ENCODE data around the gene MAN2A2.
"Not testable (repeated sequence)": the region's sequence is repeated elsewhere in the genome, so short reads cannot be mapped to it uniquely, and the experiment has no call there.

MAN2A2 gene

GRCh38 chr15:90922712-90923322 is 19.7 kb downstream of the MAN2A2 start:
- 95 to 96% methylated on average over 7 of the region's 7 CpGs for whole genome bisulfite sequencing, 2 experiments
- H3K36me3 ChIP-seq (ENCODE audit: control insufficient read depth, insufficient read depth, low read length); H3K9me3 ChIP-seq (ENCODE audit: control insufficient read depth, low read length); H3K27me3 ChIP-seq (ENCODE audit: control insufficient read depth, insufficient read depth, low read length, poor library complexity, severe bottlenecking); H3K4me3 ChIP-seq (ENCODE audit: insufficient read depth, low read depth, low read length); H3K4me1 ChIP-seq (ENCODE audit: control insufficient read depth, insufficient read depth, low read length); H3K27ac ChIP-seq (ENCODE audit: insufficient read depth, low read depth, low read length, poor library complexity, severe bottlenecking): not testable (repeated sequence)

- Histone ChIP-seq H3K27ac (ENCODE audit: insufficient read depth, low read depth, low read length, poor library complexity, severe bottlenecking) (no peak overlapping the region), H3K4me1 (ENCODE audit: control insufficient read depth, insufficient read depth, low read length) (no peaks in the 10 kb centered on the region), H3K4me3 (ENCODE audit: insufficient read depth, low read depth, low read length) (no peak overlapping the region), H3K27me3 (ENCODE audit: control insufficient read depth, insufficient read depth, low read length, poor library complexity, severe bottlenecking) (no peaks in the 10 kb centered on the region), H3K36me3 (ENCODE audit: control insufficient read depth, insufficient read depth, low read length) (peaks cover 4% of the 10 kb centered on the region), H3K9me3 (ENCODE audit: control insufficient read depth, low read length) (no peaks in the 10 kb centered on the region)
- 84 to 85% methylated on average over 4 to 5 of the region's 5 CpGs for WGBS, 2 experiments
Observed at GRCh38 chr15:90924375-90924774, 21.3 kb downstream of the MAN2A2 start.

GRCh38 chr15:90926766-90927165 is 23.7 kb downstream of the MAN2A2 start:
- not testable (repeated sequence) for H3K9me3 ChIP-seq (ENCODE audit: control insufficient read depth, low read length); H3K4me1 ChIP-seq (ENCODE audit: control insufficient read depth, insufficient read depth, low read length); H3K4me3 ChIP-seq (ENCODE audit: insufficient read depth, low read depth, low read length); H3K36me3 ChIP-seq (ENCODE audit: control insufficient read depth, insufficient read depth, low read length); H3K27ac ChIP-seq (ENCODE audit: insufficient read depth, low read depth, low read length, poor library complexity, severe bottlenecking); H3K27me3 ChIP-seq (ENCODE audit: control insufficient read depth, insufficient read depth, low read length, poor library complexity, severe bottlenecking)
- 94 to 96% methylated on average over 10 of the region's 10 CpGs for WGBS, 2 experiments

- not testable (repeated sequence) for H3K4me3 ChIP-seq (ENCODE audit: insufficient read depth, low read depth, low read length); H3K27ac ChIP-seq (ENCODE audit: insufficient read depth, low read depth, low read length, poor library complexity, severe bottlenecking); H3K4me1 ChIP-seq (ENCODE audit: control insufficient read depth, insufficient read depth, low read length); H3K9me3 ChIP-seq (ENCODE audit: control insufficient read depth, low read length); H3K27me3 ChIP-seq (ENCODE audit: control insufficient read depth, insufficient read depth, low read length, poor library complexity, severe bottlenecking); H3K36me3 ChIP-seq (ENCODE audit: control insufficient read depth, insufficient read depth, low read length)
- WGBS, 2 experiments: 94 to 95% methylated on average over 7 of the region's 7 CpGs
Observed at GRCh38 chr15:90928106-90928505, 25.0 kb downstream of the MAN2A2 start.

GRCh38 chr15:90929246-90930019 is 26.3 kb downstream of the MAN2A2 start:
- peaks cover 16% of the 10 kb centered on the region for H3K27me3 ChIP-seq (ENCODE audit: control insufficient read depth, insufficient read depth, low read length, poor library complexity, severe bottlenecking)
- H3K27ac ChIP-seq (ENCODE audit: insufficient read depth, low read depth, low read length, poor library complexity, severe bottlenecking): no peak overlapping the region
- H3K9me3 ChIP-seq (ENCODE audit: control insufficient read depth, low read length): no peaks in the 10 kb centered on the region
- 95% methylated on average over 20 to 21 of the region's 21 CpGs for WGBS, 2 experiments
- no peaks in the 10 kb centered on the region for H3K36me3 ChIP-seq (ENCODE audit: control insufficient read depth, insufficient read depth, low read length)
- H3K4me3 ChIP-seq (ENCODE audit: insufficient read depth, low read depth, low read length): no peak overlapping the region
- H3K4me1 ChIP-seq (ENCODE audit: control insufficient read depth, insufficient read depth, low read length): no peaks in the 10 kb centered on the region

GRCh38 chr15:90930861-90931574 is 27.9 kb downstream of the MAN2A2 start:
- H3K27ac ChIP-seq (ENCODE audit: insufficient read depth, low read depth, low read length, poor library complexity, severe bottlenecking): no peak overlapping the region
- H3K4me1 ChIP-seq (ENCODE audit: control insufficient read depth, insufficient read depth, low read length): peaks cover 4% of the 10 kb centered on the region
- H3K36me3 ChIP-seq (ENCODE audit: control insufficient read depth, insufficient read depth, low read length): no peaks in the 10 kb centered on the region
- 94 to 96% methylated on average over 15 of the region's 15 CpGs for WGBS, 2 experiments
- H3K9me3 ChIP-seq (ENCODE audit: control insufficient read depth, low read length): no peaks in the 10 kb centered on the region
- H3K4me3 ChIP-seq (ENCODE audit: insufficient read depth, low read depth, low read length): no peak overlapping the region
- peaks cover 16% of the 10 kb centered on the region for H3K27me3 ChIP-seq (ENCODE audit: control insufficient read depth, insufficient read depth, low read length, poor library complexity, severe bottlenecking)

GRCh38 chr15:90931575-90931827 is 28.4 kb downstream of the MAN2A2 start:
- Histone ChIP-seq H3K27me3 (ENCODE audit: control insufficient read depth, insufficient read depth, low read length, poor library complexity, severe bottlenecking) (peaks cover 16% of the 10 kb centered on the region), H3K4me1 (ENCODE audit: control insufficient read depth, insufficient read depth, low read length) (peaks cover 8% of the 10 kb centered on the region), H3K4me3 (ENCODE audit: insufficient read depth, low read depth, low read length) (peak overlapping the region; percentile 55), H3K9me3 (ENCODE audit: control insufficient read depth, low read length) (no peaks in the 10 kb centered on the region), H3K36me3 (ENCODE audit: control insufficient read depth, insufficient read depth, low read length) (no peaks in the 10 kb centered on the region), H3K27ac (ENCODE audit: insufficient read depth, low read depth, low read length, poor library complexity, severe bottlenecking) (no peak overlapping the region)
- WGBS, 2 experiments: 44 to 45% methylated on average over 6 of the region's 6 CpGs

GRCh38 chr15:90931828-90932659 is 28.9 kb downstream of the MAN2A2 start, which contains the start of gene HDDC3:
Gene HDDC3 (minus strand): TSS chr15:90932549. CDS start chr15:90932540, 9 bp downstream.
- Histone ChIP-seq H3K4me3 (ENCODE audit: insufficient read depth, low read depth, low read length) (peak within 1 kb of the TSS; percentile 55), H3K9me3 (ENCODE audit: control insufficient read depth, low read length) (no peaks in the 10 kb centered on the region), H3K27ac (ENCODE audit: insufficient read depth, low read depth, low read length, poor library complexity, severe bottlenecking) (no peak within 1 kb of the TSS), H3K4me1 (ENCODE audit: control insufficient read depth, insufficient read depth, low read length) (peaks cover 8% of the 10 kb centered on the region), H3K27me3 (ENCODE audit: control insufficient read depth, insufficient read depth, low read length, poor library complexity, severe bottlenecking) (peaks cover 16% of the 10 kb centered on the region), H3K36me3 (ENCODE audit: control insufficient read depth, insufficient read depth, low read length) (no peaks in the 10 kb centered on the region)
- WGBS, 2 experiments: 0 to 1% methylated on average over 52 of the region's 52 CpGs

GRCh38 chr15:90932660-90932991 is 29.5 kb downstream of the MAN2A2 start:
- peak overlapping the region; percentile 55 for H3K4me3 ChIP-seq (ENCODE audit: insufficient read depth, low read depth, low read length)

GRCh38 chr15:90933301-90933700 is 30.2 kb downstream of the MAN2A2 start:
- H3K27me3 ChIP-seq (ENCODE audit: control insufficient read depth, insufficient read depth, low read length, poor library complexity, severe bottlenecking): peaks cover 16% of the 10 kb centered on the region
- no peak overlapping the region for H3K4me3 ChIP-seq (ENCODE audit: insufficient read depth, low read depth, low read length)
- H3K4me1 ChIP-seq (ENCODE audit: control insufficient read depth, insufficient read depth, low read length): peaks cover 8% of the 10 kb centered on the region
- H3K9me3 ChIP-seq (ENCODE audit: control insufficient read depth, low read length): no peaks in the 10 kb centered on the region
- no peak overlapping the region for H3K27ac ChIP-seq (ENCODE audit: insufficient read depth, low read depth, low read length, poor library complexity, severe bottlenecking)
- 82% methylated on average over 1 of the region's 1 CpG for WGBS, 2 experiments
- H3K36me3 ChIP-seq (ENCODE audit: control insufficient read depth, insufficient read depth, low read length): no peaks in the 10 kb centered on the region

More at GRCh38 chr15:90932660-90932991, 29.5 kb downstream of the MAN2A2 start:
- Histone ChIP-seq H3K9me3 (ENCODE audit: control insufficient read depth, low read length) (no peaks in the 10 kb centered on the region), H3K27me3 (ENCODE audit: control insufficient read depth, insufficient read depth, low read length, poor library complexity, severe bottlenecking) (peaks cover 16% of the 10 kb centered on the region), H3K4me1 (ENCODE audit: control insufficient read depth, insufficient read depth, low read length) (peaks cover 8% of the 10 kb centered on the region), H3K27ac (ENCODE audit: insufficient read depth, low read depth, low read length, poor library complexity, severe bottlenecking) (no peak overlapping the region), H3K36me3 (ENCODE audit: control insufficient read depth, insufficient read depth, low read length) (no peaks in the 10 kb centered on the region)
- 23% methylated on average over 5 of the region's 5 CpGs for WGBS, 2 experiments
